GM23338 (cell line): Measurements from ENCODE around the gene BCR. TPM values are rescaled to one million over a fixed set of nuclear protein-coding genes. Genes with fewer than 3 reads are reported as not detected.

Experiments used
- ATAC-seq: fragments of 200-7000 bp; cut with Tn5 transposase; 3 replicates; pipeline ENCODE4 v1.9.1; 2020
- DNase-seq: peaks from one replicate; pipeline ENCODE4 v3.0.0-alpha.2; 2015; ENCODE audit warnings: low spot score
- H2AFZ ChIP-seq: fragments of 200-600 bp; sonication (generic); 2 replicates; pipeline ENCODE4 v1.8.0; 2016; ENCODE audit warnings: antibody characterized with exemption, mild to moderate bottlenecking, moderate library complexity
- H3F3A ChIP-seq: fragments of 200-600 bp; sonication (generic); replicated peaks from 2 replicates; pipeline ENCODE4 v1.8.0; 2017; ENCODE audit warnings: antibody characterized with exemption, mixed run types, low read depth
- H3K27ac ChIP-seq: fragments of 200-600 bp; sonication (generic); 2 replicates; pipeline ENCODE4 v1.6.1; 2016; ENCODE audit warnings: low read depth
- H3K27me3 ChIP-seq: fragments of 200-600 bp; sonication (generic); 2 replicates; pipeline ENCODE4 v1.8.0; 2016; ENCODE audit warnings: mild to moderate bottlenecking, mixed run types, moderate library complexity; ENCODE audit not compliant: insufficient read depth
- H3K36me3 ChIP-seq: fragments of 200-600 bp; sonication (generic); 2 replicates; pipeline ENCODE4 v1.8.0; 2016; ENCODE audit warnings: mild to moderate bottlenecking; ENCODE audit not compliant: insufficient read depth
- H3K4me1 ChIP-seq: fragments of 200-600 bp; sonication (generic); 2 replicates; pipeline ENCODE4 v1.8.0; 2016; ENCODE audit warnings: mild to moderate bottlenecking, moderate library complexity; ENCODE audit not compliant: insufficient read depth
- H3K4me2 ChIP-seq: fragments of 200-600 bp; sonication (generic); 2 replicates; pipeline ENCODE4 v1.7.1; 2017; ENCODE audit warnings: mixed run types
- H3K4me3 ChIP-seq: fragments of 200-600 bp; sonication (generic); 2 replicates; pipeline ENCODE4 v1.6.1; 2016; ENCODE audit warnings: mixed run types
- H3K79me2 ChIP-seq: fragments of 200-600 bp; sonication (generic); replicated peaks from 2 replicates; pipeline ENCODE4 v1.8.0; 2017; ENCODE audit warnings: mild to moderate bottlenecking; ENCODE audit not compliant: insufficient read depth
- H3K9me2 ChIP-seq: fragments of 200-600 bp; sonication (generic); 2 replicates; pipeline ENCODE4 v1.8.0; 2017; ENCODE audit not compliant: insufficient read depth
- H4K20me1 ChIP-seq: fragments of 200-600 bp; sonication (generic); replicated peaks from 2 replicates; pipeline ENCODE4 v1.8.0; 2017; ENCODE audit warnings: mild to moderate bottlenecking; ENCODE audit not compliant: insufficient read depth
- H3K27ac Mint-ChIP-seq: 2 replicates; pipeline ENCODE4 v1.8.0; 2020; ENCODE audit warnings: inconsistent platforms, mild to moderate bottlenecking, moderate library complexity, mixed read lengths
- H3K27me3 Mint-ChIP-seq: 3 replicates; pipeline ENCODE4 v1.8.0; 2022; ENCODE audit warnings: low read depth, mild to moderate bottlenecking, moderate library complexity, mixed read lengths, inconsistent platforms; ENCODE audit not compliant: insufficient read depth, poor library complexity
- H3K36me3 Mint-ChIP-seq: 3 replicates; pipeline ENCODE4 v1.8.0; 2021; ENCODE audit warnings: low read depth, mild to moderate bottlenecking, inconsistent platforms, moderate library complexity, mixed read lengths
- H3K4me1 Mint-ChIP-seq: 3 replicates; pipeline ENCODE4 v1.8.0; 2020; ENCODE audit warnings: mild to moderate bottlenecking, inconsistent platforms, mixed read lengths
- H3K4me3 Mint-ChIP-seq: 3 replicates; pipeline ENCODE4 v1.8.0; 2021; ENCODE audit warnings: moderate library complexity, mild to moderate bottlenecking, inconsistent platforms, mixed read lengths
- H3K9me3 Mint-ChIP-seq: 3 replicates; pipeline ENCODE4 v1.8.0; 2020; ENCODE audit warnings: moderate library complexity, mild to moderate bottlenecking, inconsistent platforms, mixed read lengths
- CREB1 ChIP-seq: fragments of 250-450 bp; sonication (Bioruptor Pico); IDR thresholded peaks from 2 replicates; pipeline ENCODE4 v1.5.0; 2020; ENCODE audit warnings: low read depth, mild to moderate bottlenecking, moderate library complexity
- EZH2 ChIP-seq: fragments of 200-600 bp; sonication (generic); IDR thresholded peaks from one replicate; pipeline ENCODE4 v1.8.0; 2017; ENCODE audit warnings: antibody characterized with exemption, mild to moderate bottlenecking, low read depth; ENCODE audit not compliant: unreplicated experiment
- EZH2phosphoT487 ChIP-seq: fragments of 200-600 bp; sonication (generic); IDR thresholded peaks from one replicate; pipeline ENCODE4 v1.8.1; 2018; ENCODE audit warnings: antibody characterized with exemption; ENCODE audit not compliant: unreplicated experiment
- JUNB ChIP-seq: IDR thresholded peaks from one replicate; pipeline ENCODE4 v1.6.1; 2016; ENCODE audit warnings: antibody characterized with exemption; ENCODE audit not compliant: unreplicated experiment
- NANOG ChIP-seq: IDR thresholded peaks from 2 replicates; pipeline ENCODE4 v1.6.1; 2016; ENCODE audit warnings: antibody characterized with exemption, borderline replicate concordance
- POLR2AphosphoS5 ChIP-seq: IDR thresholded peaks from 2 replicates; pipeline ENCODE4 v1.6.1; 2016; ENCODE audit warnings: antibody characterized with exemption, low read depth
- STAT1 ChIP-seq: IDR thresholded peaks from one replicate; pipeline ENCODE4 v1.6.1; 2016; ENCODE audit warnings: antibody characterized with exemption; ENCODE audit not compliant: unreplicated experiment
- ZNF114 ChIP-seq: fragments of 250-450 bp; sonication (Bioruptor Pico); IDR thresholded peaks from 2 replicates; pipeline ENCODE4 v1.5.0; 2020; ENCODE audit warnings: mild to moderate bottlenecking, moderate library complexity
- ZNF331 ChIP-seq: fragments of 250-450 bp; sonication (Bioruptor Pico); IDR thresholded peaks from 2 replicates; pipeline ENCODE4 v1.5.0; 2020; ENCODE audit warnings: low read depth, mild to moderate bottlenecking, moderate library complexity
- polyA plus RNA-seq: library from polyadenylated mRNA; unstranded; fragments of >200 nt; fragmentation: Nextera tagmentation; extraction: Ambion mirVana; gene quantifications from 2 replicates; pipeline ENCODE4 v1.2.1, GENCODE V29; 2016
- total RNA-seq: library from RNA; depleted of rRNA; stranded (reverse); fragments of >200 nt; shearing (Covaris generic); gene quantifications from 2 replicates; pipeline ENCODE4 v1.2.3, GENCODE V29; 2014
- TF ChIP-seq, protein P1 (sequence below): IDR thresholded peaks from one replicate; pipeline ENCODE4 v1.6.1; 2018; ENCODE audit warnings: antibody characterized with exemption; ENCODE audit not compliant: unreplicated experiment
- TF ChIP-seq, protein P2 (sequence below): IDR thresholded peaks from 2 replicates; pipeline ENCODE4 v1.6.1; 2016; ENCODE audit warnings: antibody characterized with exemption
- TF ChIP-seq, protein P3 (sequence below): fragments of 250-450 bp; sonication (Bioruptor Pico); IDR thresholded peaks from 2 replicates; pipeline ENCODE4 v1.5.0; 2020; ENCODE audit warnings: mild to moderate bottlenecking, moderate library complexity
- TF ChIP-seq, protein P4 (sequence below), 2 experiments: fragments of 200-600 bp in 1 of 2; sonication (generic) in 1 of 2; conservative IDR thresholded peaks; 2 replicates each; pipeline versions ENCODE4 v1.5.1 to v1.6.1; 2016 to 2017; ENCODE audit warnings: antibody characterized with exemption in 2 of 2, low read depth in 2 of 2, mild to moderate bottlenecking in 2 of 2, moderate library complexity in 1 of 2

BCR gene
- total and polyA plus RNA-seq, 2 experiments from 2014 or later: 17.7 to 121 TPM

DNA sequence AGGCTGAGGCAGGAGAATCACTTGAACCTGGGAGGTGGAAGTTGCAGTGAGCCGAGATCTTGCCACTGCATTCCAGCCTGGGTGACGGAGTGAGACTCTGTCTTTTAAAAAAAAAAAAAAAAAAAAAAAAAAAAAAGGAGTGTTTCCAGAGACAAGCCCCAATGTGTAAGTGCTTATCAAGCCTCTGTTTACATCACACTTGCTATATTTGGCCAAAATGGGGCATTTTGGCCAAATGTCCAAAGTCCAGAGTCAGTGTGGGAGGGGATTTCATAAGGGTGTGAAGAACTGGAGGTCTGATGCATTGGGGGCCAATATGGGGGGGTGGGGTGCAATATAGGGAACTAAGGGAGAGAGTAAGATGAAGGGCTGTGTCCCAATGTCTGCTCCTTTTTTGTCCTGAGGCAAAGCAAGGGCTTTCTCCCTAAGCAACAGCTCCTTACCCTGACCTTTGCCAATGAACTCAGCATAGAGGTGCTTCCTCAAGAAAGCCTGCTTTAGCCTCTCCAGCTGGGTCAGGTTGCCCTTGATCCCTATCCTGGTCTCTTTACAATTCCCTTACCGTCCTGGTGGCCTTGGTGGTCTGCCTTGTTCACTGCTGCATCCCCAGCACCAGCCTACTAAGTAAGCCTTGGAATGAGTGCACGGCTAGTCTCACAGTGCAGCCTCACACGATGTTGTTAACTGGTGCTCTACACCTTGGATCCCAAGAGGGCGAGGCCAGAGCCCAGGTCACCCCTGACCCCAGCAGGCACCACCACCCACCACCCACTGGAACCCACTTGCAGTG is 14.1 kb upstream of the BCR start:
- H3K4me1 Mint-ChIP-seq: peaks cover 18% of the 10 kb centered on the region
- Histone ChIP-seq H3F3A (no peaks in the 10 kb centered on the region), H3K79me2 (no peaks in the 10 kb centered on the region), H3K4me3 (no peak overlapping the region), H3K27ac (no peak overlapping the region), H3K36me3 (no peaks in the 10 kb centered on the region), H3K27me3 (no peaks in the 10 kb centered on the region), H3K4me2 (no peak overlapping the region), H3K9me2 (no peaks in the 10 kb centered on the region), H3K4me1 (peaks cover 7% of the 10 kb centered on the region; the same call in 1 of the 2 replicates), H2AFZ (no peak overlapping the region), H4K20me1 (no peaks in the 10 kb centered on the region)
- no peak overlapping the region for H3K27ac Mint-ChIP-seq
- peaks cover 22% of the 10 kb centered on the region for H3K27me3 Mint-ChIP-seq
- DNase-seq: no peak
- no peaks in the 10 kb centered on the region for H3K36me3 Mint-ChIP-seq
- no peak overlapping the region for H3K4me3 Mint-ChIP-seq
- no peak for ATAC-seq
- TF ChIP-seq EZH2: no peak
- no peak for TF ChIP-seq STAT1
- no peak for TF ChIP-seq ZNF331 (CRISPR knock-in tag)
- TF ChIP-seq, protein P1, sequence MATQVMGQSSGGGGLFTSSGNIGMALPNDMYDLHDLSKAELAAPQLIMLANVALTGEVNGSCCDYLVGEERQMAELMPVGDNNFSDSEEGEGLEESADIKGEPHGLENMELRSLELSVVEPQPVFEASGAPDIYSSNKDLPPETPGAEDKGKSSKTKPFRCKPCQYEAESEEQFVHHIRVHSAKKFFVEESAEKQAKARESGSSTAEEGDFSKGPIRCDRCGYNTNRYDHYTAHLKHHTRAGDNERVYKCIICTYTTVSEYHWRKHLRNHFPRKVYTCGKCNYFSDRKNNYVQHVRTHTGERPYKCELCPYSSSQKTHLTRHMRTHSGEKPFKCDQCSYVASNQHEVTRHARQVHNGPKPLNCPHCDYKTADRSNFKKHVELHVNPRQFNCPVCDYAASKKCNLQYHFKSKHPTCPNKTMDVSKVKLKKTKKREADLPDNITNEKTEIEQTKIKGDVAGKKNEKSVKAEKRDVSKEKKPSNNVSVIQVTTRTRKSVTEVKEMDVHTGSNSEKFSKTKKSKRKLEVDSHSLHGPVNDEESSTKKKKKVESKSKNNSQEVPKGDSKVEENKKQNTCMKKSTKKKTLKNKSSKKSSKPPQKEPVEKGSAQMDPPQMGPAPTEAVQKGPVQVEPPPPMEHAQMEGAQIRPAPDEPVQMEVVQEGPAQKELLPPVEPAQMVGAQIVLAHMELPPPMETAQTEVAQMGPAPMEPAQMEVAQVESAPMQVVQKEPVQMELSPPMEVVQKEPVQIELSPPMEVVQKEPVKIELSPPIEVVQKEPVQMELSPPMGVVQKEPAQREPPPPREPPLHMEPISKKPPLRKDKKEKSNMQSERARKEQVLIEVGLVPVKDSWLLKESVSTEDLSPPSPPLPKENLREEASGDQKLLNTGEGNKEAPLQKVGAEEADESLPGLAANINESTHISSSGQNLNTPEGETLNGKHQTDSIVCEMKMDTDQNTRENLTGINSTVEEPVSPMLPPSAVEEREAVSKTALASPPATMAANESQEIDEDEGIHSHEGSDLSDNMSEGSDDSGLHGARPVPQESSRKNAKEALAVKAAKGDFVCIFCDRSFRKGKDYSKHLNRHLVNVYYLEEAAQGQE: no peak
- TF ChIP-seq, protein P2, sequence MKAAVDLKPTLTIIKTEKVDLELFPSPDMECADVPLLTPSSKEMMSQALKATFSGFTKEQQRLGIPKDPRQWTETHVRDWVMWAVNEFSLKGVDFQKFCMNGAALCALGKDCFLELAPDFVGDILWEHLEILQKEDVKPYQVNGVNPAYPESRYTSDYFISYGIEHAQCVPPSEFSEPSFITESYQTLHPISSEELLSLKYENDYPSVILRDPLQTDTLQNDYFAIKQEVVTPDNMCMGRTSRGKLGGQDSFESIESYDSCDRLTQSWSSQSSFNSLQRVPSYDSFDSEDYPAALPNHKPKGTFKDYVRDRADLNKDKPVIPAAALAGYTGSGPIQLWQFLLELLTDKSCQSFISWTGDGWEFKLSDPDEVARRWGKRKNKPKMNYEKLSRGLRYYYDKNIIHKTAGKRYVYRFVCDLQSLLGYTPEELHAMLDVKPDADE: no peak
- TF ChIP-seq, protein P3, sequence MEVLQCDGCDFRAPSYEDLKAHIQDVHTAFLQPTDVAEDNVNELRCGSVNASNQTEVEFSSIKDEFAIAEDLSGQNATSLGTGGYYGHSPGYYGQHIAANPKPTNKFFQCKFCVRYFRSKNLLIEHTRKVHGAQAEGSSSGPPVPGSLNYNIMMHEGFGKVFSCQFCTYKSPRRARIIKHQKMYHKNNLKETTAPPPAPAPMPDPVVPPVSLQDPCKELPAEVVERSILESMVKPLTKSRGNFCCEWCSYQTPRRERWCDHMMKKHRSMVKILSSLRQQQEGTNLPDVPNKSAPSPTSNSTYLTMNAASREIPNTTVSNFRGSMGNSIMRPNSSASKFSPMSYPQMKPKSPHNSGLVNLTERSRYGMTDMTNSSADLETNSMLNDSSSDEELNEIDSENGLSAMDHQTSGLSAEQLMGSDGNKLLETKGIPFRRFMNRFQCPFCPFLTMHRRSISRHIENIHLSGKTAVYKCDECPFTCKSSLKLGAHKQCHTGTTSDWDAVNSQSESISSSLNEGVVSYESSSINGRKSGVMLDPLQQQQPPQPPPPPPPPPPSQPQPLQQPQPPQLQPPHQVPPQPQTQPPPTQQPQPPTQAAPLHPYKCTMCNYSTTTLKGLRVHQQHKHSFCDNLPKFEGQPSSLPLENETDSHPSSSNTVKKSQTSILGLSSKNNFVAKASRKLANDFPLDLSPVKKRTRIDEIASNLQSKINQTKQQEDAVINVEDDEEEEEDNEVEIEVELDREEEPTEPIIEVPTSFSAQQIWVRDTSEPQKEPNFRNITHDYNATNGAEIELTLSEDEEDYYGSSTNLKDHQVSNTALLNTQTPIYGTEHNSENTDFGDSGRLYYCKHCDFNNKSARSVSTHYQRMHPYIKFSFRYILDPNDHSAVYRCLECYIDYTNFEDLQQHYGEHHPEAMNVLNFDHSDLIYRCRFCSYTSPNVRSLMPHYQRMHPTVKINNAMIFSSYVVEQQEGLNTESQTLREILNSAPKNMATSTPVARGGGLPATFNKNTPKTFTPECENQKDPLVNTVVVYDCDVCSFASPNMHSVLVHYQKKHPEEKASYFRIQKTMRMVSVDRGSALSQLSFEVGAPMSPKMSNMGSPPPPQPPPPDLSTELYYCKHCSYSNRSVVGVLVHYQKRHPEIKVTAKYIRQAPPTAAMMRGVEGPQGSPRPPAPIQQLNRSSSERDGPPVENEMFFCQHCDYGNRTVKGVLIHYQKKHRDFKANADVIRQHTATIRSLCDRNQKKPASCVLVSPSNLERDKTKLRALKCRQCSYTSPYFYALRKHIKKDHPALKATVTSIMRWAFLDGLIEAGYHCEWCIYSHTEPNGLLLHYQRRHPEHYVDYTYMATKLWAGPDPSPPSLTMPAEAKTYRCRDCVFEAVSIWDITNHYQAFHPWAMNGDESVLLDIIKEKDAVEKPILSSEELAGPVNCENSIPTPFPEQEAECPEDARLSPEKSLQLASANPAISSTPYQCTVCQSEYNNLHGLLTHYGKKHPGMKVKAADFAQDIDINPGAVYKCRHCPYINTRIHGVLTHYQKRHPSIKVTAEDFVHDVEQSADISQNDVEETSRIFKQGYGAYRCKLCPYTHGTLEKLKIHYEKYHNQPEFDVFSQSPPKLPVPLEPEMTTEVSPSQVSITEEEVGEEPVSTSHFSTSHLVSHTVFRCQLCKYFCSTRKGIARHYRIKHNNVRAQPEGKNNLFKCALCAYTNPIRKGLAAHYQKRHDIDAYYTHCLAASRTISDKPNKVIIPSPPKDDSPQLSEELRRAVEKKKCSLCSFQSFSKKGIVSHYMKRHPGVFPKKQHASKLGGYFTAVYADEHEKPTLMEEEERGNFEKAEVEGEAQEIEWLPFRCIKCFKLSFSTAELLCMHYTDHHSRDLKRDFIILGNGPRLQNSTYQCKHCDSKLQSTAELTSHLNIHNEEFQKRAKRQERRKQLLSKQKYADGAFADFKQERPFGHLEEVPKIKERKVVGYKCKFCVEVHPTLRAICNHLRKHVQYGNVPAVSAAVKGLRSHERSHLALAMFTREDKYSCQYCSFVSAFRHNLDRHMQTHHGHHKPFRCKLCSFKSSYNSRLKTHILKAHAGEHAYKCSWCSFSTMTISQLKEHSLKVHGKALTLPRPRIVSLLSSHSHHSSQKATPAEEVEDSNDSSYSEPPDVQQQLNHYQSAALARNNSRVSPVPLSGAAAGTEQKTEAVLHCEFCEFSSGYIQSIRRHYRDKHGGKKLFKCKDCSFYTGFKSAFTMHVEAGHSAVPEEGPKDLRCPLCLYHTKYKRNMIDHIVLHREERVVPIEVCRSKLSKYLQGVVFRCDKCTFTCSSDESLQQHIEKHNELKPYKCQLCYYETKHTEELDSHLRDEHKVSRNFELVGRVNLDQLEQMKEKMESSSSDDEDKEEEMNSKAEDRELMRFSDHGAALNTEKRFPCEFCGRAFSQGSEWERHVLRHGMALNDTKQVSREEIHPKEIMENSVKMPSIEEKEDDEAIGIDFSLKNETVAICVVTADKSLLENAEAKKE (CRISPR knock-in tag): no peak
- TF ChIP-seq CREB1 (CRISPR knock-in tag): no peak
- TF ChIP-seq POLR2AphosphoS5: no peak
- no peak for TF ChIP-seq NANOG
- TF ChIP-seq JUNB: no peak
- no peak for TF ChIP-seq EZH2phosphoT487
- TF ChIP-seq, protein P4, sequence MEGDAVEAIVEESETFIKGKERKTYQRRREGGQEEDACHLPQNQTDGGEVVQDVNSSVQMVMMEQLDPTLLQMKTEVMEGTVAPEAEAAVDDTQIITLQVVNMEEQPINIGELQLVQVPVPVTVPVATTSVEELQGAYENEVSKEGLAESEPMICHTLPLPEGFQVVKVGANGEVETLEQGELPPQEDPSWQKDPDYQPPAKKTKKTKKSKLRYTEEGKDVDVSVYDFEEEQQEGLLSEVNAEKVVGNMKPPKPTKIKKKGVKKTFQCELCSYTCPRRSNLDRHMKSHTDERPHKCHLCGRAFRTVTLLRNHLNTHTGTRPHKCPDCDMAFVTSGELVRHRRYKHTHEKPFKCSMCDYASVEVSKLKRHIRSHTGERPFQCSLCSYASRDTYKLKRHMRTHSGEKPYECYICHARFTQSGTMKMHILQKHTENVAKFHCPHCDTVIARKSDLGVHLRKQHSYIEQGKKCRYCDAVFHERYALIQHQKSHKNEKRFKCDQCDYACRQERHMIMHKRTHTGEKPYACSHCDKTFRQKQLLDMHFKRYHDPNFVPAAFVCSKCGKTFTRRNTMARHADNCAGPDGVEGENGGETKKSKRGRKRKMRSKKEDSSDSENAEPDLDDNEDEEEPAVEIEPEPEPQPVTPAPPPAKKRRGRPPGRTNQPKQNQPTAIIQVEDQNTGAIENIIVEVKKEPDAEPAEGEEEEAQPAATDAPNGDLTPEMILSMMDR (conservative IDR thresholded peaks at IDR 0.05; ENCODE audit: low read depth in 2 of 2): no peak
- TF ChIP-seq ZNF114 (CRISPR knock-in tag): no peak
- H3K9me3 Mint-ChIP-seq: no peaks in the 10 kb centered on the region
